NCI-H69 (cell line): Measurements from ENCODE around the gene RNASE11.
A peak's percentile ranks its signal among the peaks of the same experiment; 100 is the strongest.
"Not testable (repeated sequence)": the region's sequence is repeated elsewhere in the genome, so short reads cannot be mapped to it uniquely, and the experiment has no call there.

Experiments used
- DNase-seq: peaks from one replicate; lab custom pipeline; 2025; lab: John Stamatoyannopoulos, UW

The RNASE11 gene

GRCh38 chr14:20614038-20614840 lies 26.4 kb upstream of the RNASE11 start:
- peak; percentile 70 for DNase-seq

GRCh38 chr14:20613094-20614037 lies 25.6 kb upstream of the RNASE11 start:
- DNase-seq: peak; percentile 96

GRCh38 chr14:20612403-20612802 lies 24.6 kb upstream of the RNASE11 start:
- no peak for DNase-seq

GRCh38 chr14:20611277-20611676 lies 23.5 kb upstream of the RNASE11 start:
- DNase-seq: no peak

GRCh38 chr14:20610002-20610765 lies 22.4 kb upstream of the RNASE11 start:
- peak; percentile 88 for DNase-seq

GRCh38 chr14:20609215-20610001 lies 21.6 kb upstream of the RNASE11 start:
- DNase-seq: peak; percentile 88

- peak; percentile 6 for DNase-seq
Observed at GRCh38 chr14:20608383-20609110, 20.7 kb upstream of the RNASE11 start.

GRCh38 chr14:20607617-20608016 lies 19.8 kb upstream of the RNASE11 start:
- DNase-seq: no peak

GRCh38 chr14:20606902-20607242 lies 19.1 kb upstream of the RNASE11 start:
- no peak for DNase-seq

GRCh38 chr14:20606190-20606901 lies 18.5 kb upstream of the RNASE11 start:
- DNase-seq: peak; percentile 44

GRCh38 chr14:20603813-20604690 lies 16.3 kb upstream of the RNASE11 start:
- DNase-seq: peak; percentile 17

GRCh38 chr14:20602583-20602982 lies 14.8 kb upstream of the RNASE11 start:
- DNase-seq: no peak

- no peak for DNase-seq
Observed at GRCh38 chr14:20601522-20601921, 13.7 kb upstream of the RNASE11 start.

- DNase-seq: no peak
Observed at GRCh38 chr14:20597108-20597507, 9.3 kb upstream of the RNASE11 start.

GRCh38 chr14:20595726-20596125 lies 7.9 kb upstream of the RNASE11 start:
- not testable (repeated sequence) for DNase-seq

GRCh38 chr14:20592574-20592973 lies 4.8 kb upstream of the RNASE11 start:
- no peak for DNase-seq

- DNase-seq: no peak
Observed at GRCh38 chr14:20591235-20591634, 3.4 kb upstream of the RNASE11 start, which contains the start of gene RNASE12. Gene RNASE12, minus strand, starts transcription at chr14:20591376. Its CDS starts 653 bp downstream, at chr14:20590723.

- no peak for DNase-seq
Observed at GRCh38 chr14:20583908-20584307, 3.9 kb downstream of the RNASE11 start.

GRCh38 chr14:20583142-20583541 lies 4.7 kb downstream of the RNASE11 start:
- DNase-seq: no peak
